ENCODE measurements around the gene RNF207.

Gene RNF207

GRCh38 chr1:6254691-6255090 lies 48.8 kb downstream of the RNF207 start:
- peaks cover 3% of the 10 kb centered on the region; the same call in 1 of the 2 replicates for H3K36me3 ChIP-seq (ENCODE audit: control insufficient read depth, insufficient read depth, low read length)
- no peak overlapping the region for H3K27ac ChIP-seq (ENCODE audit: low read depth, low read length)
- peaks cover 41% of the 10 kb centered on the region for H3K27me3 ChIP-seq (ENCODE audit: control insufficient read depth, insufficient read depth, low read length)
- no peak overlapping the region for H3K9ac ChIP-seq (ENCODE audit: low read depth, low read length)
- no peaks in the 10 kb centered on the region for H3K9me3 ChIP-seq (ENCODE audit: control insufficient read depth, insufficient read depth, low read length)
- H3K4me1 ChIP-seq (ENCODE audit: control insufficient read depth, insufficient read depth, low read length): peaks cover 1% of the 10 kb centered on the region; the same call in 1 of the 2 replicates
- H3K4me3 ChIP-seq (ENCODE audit: low read depth, low read length): no peak overlapping the region

GRCh38 chr1:6256645-6257044 lies 50.7 kb downstream of the RNF207 start:
- Histone ChIP-seq H3K36me3 (ENCODE audit: control insufficient read depth, insufficient read depth, low read length) (peaks cover 3% of the 10 kb centered on the region; the same call in 1 of the 2 replicates), H3K27me3 (ENCODE audit: control insufficient read depth, insufficient read depth, low read length) (peaks cover 30% of the 10 kb centered on the region)

GRCh38 chr1:6257541-6258069 lies 51.7 kb downstream of the RNF207 start:
- H3K9ac ChIP-seq (ENCODE audit: low read depth, low read length): no peak overlapping the region
- H3K36me3 ChIP-seq (ENCODE audit: control insufficient read depth, insufficient read depth, low read length): peaks cover 3% of the 10 kb centered on the region; the same call in 1 of the 2 replicates
- peaks cover 3% of the 10 kb centered on the region; the same call in 1 of the 2 replicates for H3K4me1 ChIP-seq (ENCODE audit: control insufficient read depth, insufficient read depth, low read length)
- H3K27ac ChIP-seq (ENCODE audit: low read depth, low read length): no peak overlapping the region
- H3K4me3 ChIP-seq (ENCODE audit: low read depth, low read length): no peak overlapping the region
- H3K9me3 ChIP-seq (ENCODE audit: control insufficient read depth, insufficient read depth, low read length): no peaks in the 10 kb centered on the region
- peaks cover 29% of the 10 kb centered on the region for H3K27me3 ChIP-seq (ENCODE audit: control insufficient read depth, insufficient read depth, low read length)

More at GRCh38 chr1:6256645-6257044, 50.7 kb downstream of the RNF207 start:
- no peak overlapping the region for H3K27ac ChIP-seq (ENCODE audit: low read depth, low read length)
- H3K9ac ChIP-seq (ENCODE audit: low read depth, low read length): no peak overlapping the region
- H3K4me1 ChIP-seq (ENCODE audit: control insufficient read depth, insufficient read depth, low read length): peaks cover 3% of the 10 kb centered on the region; the same call in 1 of the 2 replicates
- H3K4me3 ChIP-seq (ENCODE audit: low read depth, low read length): no peak overlapping the region
- no peaks in the 10 kb centered on the region for H3K9me3 ChIP-seq (ENCODE audit: control insufficient read depth, insufficient read depth, low read length)

GRCh38 chr1:6258675-6259074 lies 52.8 kb downstream of the RNF207 start:
- peaks cover 3% of the 10 kb centered on the region; the same call in 1 of the 2 replicates for H3K4me1 ChIP-seq (ENCODE audit: control insufficient read depth, insufficient read depth, low read length)
- H3K36me3 ChIP-seq (ENCODE audit: control insufficient read depth, insufficient read depth, low read length): peaks cover 3% of the 10 kb centered on the region; the same call in 1 of the 2 replicates
- no peak overlapping the region for H3K9ac ChIP-seq (ENCODE audit: low read depth, low read length)
- H3K27me3 ChIP-seq (ENCODE audit: control insufficient read depth, insufficient read depth, low read length): peaks cover 29% of the 10 kb centered on the region
- H3K9me3 ChIP-seq (ENCODE audit: control insufficient read depth, insufficient read depth, low read length): no peaks in the 10 kb centered on the region
- H3K4me3 ChIP-seq (ENCODE audit: low read depth, low read length): no peak overlapping the region
- no peak overlapping the region for H3K27ac ChIP-seq (ENCODE audit: low read depth, low read length)

- Histone ChIP-seq H3K27me3 (ENCODE audit: control insufficient read depth, insufficient read depth, low read length) (peaks cover 29% of the 10 kb centered on the region), H3K9me3 (ENCODE audit: control insufficient read depth, insufficient read depth, low read length) (no peaks in the 10 kb centered on the region), H3K4me1 (ENCODE audit: control insufficient read depth, insufficient read depth, low read length) (peaks cover 3% of the 10 kb centered on the region; the same call in 1 of the 2 replicates), H3K36me3 (ENCODE audit: control insufficient read depth, insufficient read depth, low read length) (no peaks in the 10 kb centered on the region), H3K27ac (ENCODE audit: low read depth, low read length) (no peak overlapping the region), H3K9ac (ENCODE audit: low read depth, low read length) (no peak overlapping the region), H3K4me3 (ENCODE audit: low read depth, low read length) (peak overlapping the region; percentile 69)
These were observed 53.8 kb downstream of the RNF207 start for GRCh38 chr1:6259491-6260362.

GRCh38 chr1:6260433-6260934 lies 54.6 kb downstream of the RNF207 start:
- Histone ChIP-seq H3K27me3 (ENCODE audit: control insufficient read depth, insufficient read depth, low read length) (peaks cover 29% of the 10 kb centered on the region), H3K9ac (ENCODE audit: low read depth, low read length) (no peak overlapping the region), H3K36me3 (ENCODE audit: control insufficient read depth, insufficient read depth, low read length) (no peaks in the 10 kb centered on the region), H3K4me1 (ENCODE audit: control insufficient read depth, insufficient read depth, low read length) (peaks cover 3% of the 10 kb centered on the region; the same call in 1 of the 2 replicates), H3K27ac (ENCODE audit: low read depth, low read length) (no peak overlapping the region), H3K4me3 (ENCODE audit: low read depth, low read length) (peak overlapping the region; percentile 69), H3K9me3 (ENCODE audit: control insufficient read depth, insufficient read depth, low read length) (no peaks in the 10 kb centered on the region)

- Histone ChIP-seq H3K9ac (ENCODE audit: low read depth, low read length) (no peak within 1 kb of the TSS), H3K36me3 (ENCODE audit: control insufficient read depth, insufficient read depth, low read length) (no peaks in the 10 kb centered on the region), H3K9me3 (ENCODE audit: control insufficient read depth, insufficient read depth, low read length) (no peaks in the 10 kb centered on the region), H3K27ac (ENCODE audit: low read depth, low read length) (no peak within 1 kb of the TSS), H3K4me3 (ENCODE audit: low read depth, low read length) (peak within 1 kb of the TSS; percentile 69), H3K27me3 (ENCODE audit: control insufficient read depth, insufficient read depth, low read length) (peaks cover 29% of the 10 kb centered on the region), H3K4me1 (ENCODE audit: control insufficient read depth, insufficient read depth, low read length) (peaks cover 3% of the 10 kb centered on the region; the same call in 1 of the 2 replicates)
These were observed 55.2 kb downstream of the RNF207 start, which contains the start of gene GPR153 for GRCh38 chr1:6260961-6261614. Gene GPR153 (minus strand): TSS chr1:6261098. CDS start chr1:6254905, 6,193 bp downstream.

- no peak overlapping the region for H3K9ac ChIP-seq (ENCODE audit: low read depth, low read length)
- H3K4me3 ChIP-seq (ENCODE audit: low read depth, low read length): peak overlapping the region; percentile 69; the same call in 1 of the 2 replicates
- H3K4me1 ChIP-seq (ENCODE audit: control insufficient read depth, insufficient read depth, low read length): peaks cover 3% of the 10 kb centered on the region; the same call in 1 of the 2 replicates
- no peaks in the 10 kb centered on the region for H3K36me3 ChIP-seq (ENCODE audit: control insufficient read depth, insufficient read depth, low read length)
- no peaks in the 10 kb centered on the region for H3K9me3 ChIP-seq (ENCODE audit: control insufficient read depth, insufficient read depth, low read length)
- no peak overlapping the region for H3K27ac ChIP-seq (ENCODE audit: low read depth, low read length)
- peaks cover 29% of the 10 kb centered on the region for H3K27me3 ChIP-seq (ENCODE audit: control insufficient read depth, insufficient read depth, low read length)
These were observed 55.7 kb downstream of the RNF207 start for GRCh38 chr1:6261615-6261995.

- no peaks in the 10 kb centered on the region for H3K36me3 ChIP-seq (ENCODE audit: control insufficient read depth, insufficient read depth, low read length)
- H3K9ac ChIP-seq (ENCODE audit: low read depth, low read length): no peak overlapping the region
- H3K4me1 ChIP-seq (ENCODE audit: control insufficient read depth, insufficient read depth, low read length): peaks cover 3% of the 10 kb centered on the region; the same call in 1 of the 2 replicates
- H3K9me3 ChIP-seq (ENCODE audit: control insufficient read depth, insufficient read depth, low read length): no peaks in the 10 kb centered on the region
- peaks cover 29% of the 10 kb centered on the region for H3K27me3 ChIP-seq (ENCODE audit: control insufficient read depth, insufficient read depth, low read length)
- H3K27ac ChIP-seq (ENCODE audit: low read depth, low read length): no peak overlapping the region
- no peak overlapping the region for H3K4me3 ChIP-seq (ENCODE audit: low read depth, low read length)
These were observed 56.9 kb downstream of the RNF207 start for GRCh38 chr1:6262555-6263420.

GRCh38 chr1:6263716-6264115 lies 57.8 kb downstream of the RNF207 start:
- H3K36me3 ChIP-seq (ENCODE audit: control insufficient read depth, insufficient read depth, low read length): no peaks in the 10 kb centered on the region
- no peak overlapping the region for H3K9ac ChIP-seq (ENCODE audit: low read depth, low read length)
- no peak overlapping the region for H3K4me3 ChIP-seq (ENCODE audit: low read depth, low read length)
- no peaks in the 10 kb centered on the region for H3K9me3 ChIP-seq (ENCODE audit: control insufficient read depth, insufficient read depth, low read length)
- H3K4me1 ChIP-seq (ENCODE audit: control insufficient read depth, insufficient read depth, low read length): peaks cover 3% of the 10 kb centered on the region; the same call in 1 of the 2 replicates
- H3K27me3 ChIP-seq (ENCODE audit: control insufficient read depth, insufficient read depth, low read length): peaks cover 27% of the 10 kb centered on the region
- no peak overlapping the region for H3K27ac ChIP-seq (ENCODE audit: low read depth, low read length)

Measured in HUES48 (cell line).